ENCODE measurements around the gene CCR5. TPM values are rescaled to one million over a fixed set of nuclear protein-coding genes. Genes with fewer than 3 reads are reported as not detected.

Gene CCR5
- total RNA-seq, 3 donors from 2014 or later (not counting 1 experiment from before 2014, with no cell fraction given) = 0.59 to 7.6 (median 1.0) TPM

GRCh38 chr3:46416125-46416810 is 45.5 kb downstream of the CCR5 start:
- TF ChIP-seq CTCF (IDR thresholded peaks at IDR 0.05) = no peak
- no peak for ATAC-seq
- H3K27ac ChIP-seq (ENCODE audit: low read length) = no peak overlapping the region
- H3K27ac Mint-ChIP-seq = no peak overlapping the region
- no peaks in the 10 kb centered on the region for H3K4me1 Mint-ChIP-seq
- no peak for DNase-seq
- no peaks in the 10 kb centered on the region for H3K9me3 ChIP-seq (ENCODE audit: control insufficient read depth, insufficient read depth, low read length)
- no peak overlapping the region for H3K4me3 ChIP-seq (ENCODE audit: low read length)
- no peaks in the 10 kb centered on the region for H3K36me3 Mint-ChIP-seq
- peaks cover 0 to 3% of the 10 kb centered on the region in 2 donors for H3K27me3 Mint-ChIP-seq (ENCODE audit: low read depth in 2 of 2)
- no peaks in the 10 kb centered on the region for H3K36me3 ChIP-seq (ENCODE audit: control insufficient read depth, insufficient read depth, low read length)
- no peaks in the 10 kb centered on the region for H3K27me3 ChIP-seq (ENCODE audit: control insufficient read depth, insufficient read depth, low read length)
- no peaks in the 10 kb centered on the region for H3K4me1 ChIP-seq (ENCODE audit: control insufficient read depth, insufficient read depth, low read length)
- intact Hi-C loops (cut with micrococcal nuclease) = no loop called here
- WGBS (ENCODE audit: insufficient coverage) = 42% methylated on average over 10 of the region's 10 CpGs
- no peaks in the 10 kb centered on the region for H3K9me3 Mint-ChIP-seq
- no peak overlapping the region for H3K4me3 Mint-ChIP-seq

GRCh38 chr3:46416811-46417510 is 46.2 kb downstream of the CCR5 start:
- H3K4me1 ChIP-seq (ENCODE audit: control insufficient read depth, insufficient read depth, low read length) = no peaks in the 10 kb centered on the region
- 84% methylated on average over 6 of the region's 7 CpGs for WGBS (ENCODE audit: insufficient coverage)
- no peaks in the 10 kb centered on the region for H3K36me3 ChIP-seq (ENCODE audit: control insufficient read depth, insufficient read depth, low read length)
- Mint-ChIP-seq H3K9me3 (no peaks in the 10 kb centered on the region), H3K4me3 (no peak overlapping the region), H3K27ac (no peak overlapping the region), H3K27me3 (ENCODE audit: low read depth in 2 of 2) (peaks cover 0 to 3% of the 10 kb centered on the region in 2 donors), H3K36me3 (no peaks in the 10 kb centered on the region), H3K4me1 (no peaks in the 10 kb centered on the region)
- H3K27me3 ChIP-seq (ENCODE audit: control insufficient read depth, insufficient read depth, low read length) = no peaks in the 10 kb centered on the region
- H3K4me3 ChIP-seq (ENCODE audit: low read length) = no peak overlapping the region
- TF ChIP-seq CTCF (IDR thresholded peaks at IDR 0.05) = no peak
- no peak for DNase-seq
- H3K27ac ChIP-seq (ENCODE audit: low read length) = no peak overlapping the region
- intact Hi-C loops (cut with micrococcal nuclease) = no loop called here
- no peak for ATAC-seq
- H3K9me3 ChIP-seq (ENCODE audit: control insufficient read depth, insufficient read depth, low read length) = no peaks in the 10 kb centered on the region

GRCh38 chr3:46417841-46418611 is 47.3 kb downstream of the CCR5 start:
- H3K9me3 ChIP-seq (ENCODE audit: control insufficient read depth, insufficient read depth, low read length) = no peaks in the 10 kb centered on the region
- H3K4me3 ChIP-seq (ENCODE audit: low read length) = no peak overlapping the region
- Mint-ChIP-seq H3K36me3 (no peaks in the 10 kb centered on the region), H3K27me3 (ENCODE audit: low read depth in 2 of 2) (peaks cover 0 to 3% of the 10 kb centered on the region in 2 donors), H3K4me3 (no peak overlapping the region), H3K4me1 (no peaks in the 10 kb centered on the region), H3K27ac (no peak overlapping the region), H3K9me3 (no peaks in the 10 kb centered on the region)
- H3K27ac ChIP-seq (ENCODE audit: low read length) = no peak overlapping the region
- ATAC-seq (no peak), DNase-seq (no peak)
- no peak for TF ChIP-seq CTCF (IDR thresholded peaks at IDR 0.05)
- no peaks in the 10 kb centered on the region for H3K36me3 ChIP-seq (ENCODE audit: control insufficient read depth, insufficient read depth, low read length)
- 79% methylated on average over 9 of the region's 9 CpGs for WGBS (ENCODE audit: insufficient coverage)
- H3K4me1 ChIP-seq (ENCODE audit: control insufficient read depth, insufficient read depth, low read length) = no peaks in the 10 kb centered on the region
- no peaks in the 10 kb centered on the region for H3K27me3 ChIP-seq (ENCODE audit: control insufficient read depth, insufficient read depth, low read length)
- intact Hi-C loops (cut with micrococcal nuclease) = no loop called here
